ENCODE results near the gene CEP70. TPM values are rescaled to one million over a fixed set of nuclear protein-coding genes. Genes with fewer than 3 reads are reported as not detected.

Gene CEP70
- total RNA-seq, 4 donors from 2014 or later: 10.2 to 13.5 (median 12.2) TPM

- no peak for DNase-seq (ENCODE audit: low spot score in 2 of 2)
- 46 to 54% methylated on average over 6 of the region's 6 CpGs for WGBS, 2 donors
- no peak for TF ChIP-seq POLR2A (IDR thresholded peaks at IDR 0.05)
- TF ChIP-seq, protein P1, sequence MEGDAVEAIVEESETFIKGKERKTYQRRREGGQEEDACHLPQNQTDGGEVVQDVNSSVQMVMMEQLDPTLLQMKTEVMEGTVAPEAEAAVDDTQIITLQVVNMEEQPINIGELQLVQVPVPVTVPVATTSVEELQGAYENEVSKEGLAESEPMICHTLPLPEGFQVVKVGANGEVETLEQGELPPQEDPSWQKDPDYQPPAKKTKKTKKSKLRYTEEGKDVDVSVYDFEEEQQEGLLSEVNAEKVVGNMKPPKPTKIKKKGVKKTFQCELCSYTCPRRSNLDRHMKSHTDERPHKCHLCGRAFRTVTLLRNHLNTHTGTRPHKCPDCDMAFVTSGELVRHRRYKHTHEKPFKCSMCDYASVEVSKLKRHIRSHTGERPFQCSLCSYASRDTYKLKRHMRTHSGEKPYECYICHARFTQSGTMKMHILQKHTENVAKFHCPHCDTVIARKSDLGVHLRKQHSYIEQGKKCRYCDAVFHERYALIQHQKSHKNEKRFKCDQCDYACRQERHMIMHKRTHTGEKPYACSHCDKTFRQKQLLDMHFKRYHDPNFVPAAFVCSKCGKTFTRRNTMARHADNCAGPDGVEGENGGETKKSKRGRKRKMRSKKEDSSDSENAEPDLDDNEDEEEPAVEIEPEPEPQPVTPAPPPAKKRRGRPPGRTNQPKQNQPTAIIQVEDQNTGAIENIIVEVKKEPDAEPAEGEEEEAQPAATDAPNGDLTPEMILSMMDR (IDR thresholded peaks at IDR 0.05): no peak
- no peak overlapping the region for H3K4me3 ChIP-seq (ENCODE audit: low read depth, poor library complexity, severe bottlenecking)
- intact Hi-C loops (cut with DNase I; ENCODE audit: low total_unique reads): loop anchor here (1.0 to 10.0 kb wide), 3 partner anchors 178 to 410 kb away; partner anchors contain the start of gene ARMC8
Measured at GRCh38 chr3:138594935-138595610, 1.0 kb upstream of the CEP70 start.

GRCh38 chr3:138593488-138594149 lies 441 bp downstream of the CEP70 start:
- H3K4me3 ChIP-seq (ENCODE audit: low read depth, poor library complexity, severe bottlenecking): peak overlapping the region; percentile 45
- no peak for DNase-seq (ENCODE audit: low spot score in 2 of 2)
- WGBS, 2 donors: 9 to 11% methylated on average over 22 of the region's 22 CpGs
- TF ChIP-seq, protein P1 (IDR thresholded peaks at IDR 0.05): no peak
- TF ChIP-seq POLR2A (IDR thresholded peaks at IDR 0.05): no peak
- intact Hi-C loops (cut with DNase I; ENCODE audit: low total_unique reads): loop anchor here (1.0 to 10.0 kb wide), 3 partner anchors 176 to 409 kb away; partner anchors contain the start of gene ARMC8

DNA sequence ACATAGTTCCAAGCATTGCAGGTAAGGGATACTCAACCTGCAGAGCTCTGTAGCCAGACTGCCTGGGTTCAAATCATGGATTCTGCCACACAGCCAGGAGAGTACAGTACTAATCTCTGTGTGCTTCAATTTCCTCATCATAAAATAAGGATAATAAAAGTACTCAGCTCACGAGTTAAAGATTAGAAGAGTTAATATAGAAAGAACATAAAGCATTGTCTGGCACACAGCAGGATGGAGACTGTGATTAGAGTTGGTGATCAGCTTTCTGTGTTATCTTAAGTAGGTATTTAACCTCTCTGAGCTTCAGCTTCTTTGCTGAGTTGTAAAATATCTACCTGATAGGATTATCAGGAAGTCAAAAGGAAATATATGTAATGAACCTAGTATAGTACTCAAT lies 2.7 kb downstream of the CEP70 start:
- no peak for TF ChIP-seq POLR2A (IDR thresholded peaks at IDR 0.05)
- TF ChIP-seq, protein P1 (IDR thresholded peaks at IDR 0.05): no peak
- WGBS, 2 donors: 61 to 69% methylated on average over 1 of the region's 1 CpG
- DNase-seq (ENCODE audit: low spot score in 2 of 2): no peak
- intact Hi-C loops (cut with DNase I; ENCODE audit: low total_unique reads): loop anchor here (5.0 to 10.0 kb wide), 2 partner anchors 174 to 407 kb away; partner anchors contain the start of gene ARMC8
- no peak overlapping the region for H3K4me3 ChIP-seq (ENCODE audit: low read depth, poor library complexity, severe bottlenecking)

- DNase-seq (ENCODE audit: low spot score in 2 of 2): no peak
- WGBS, 2 donors: 88 to 93% methylated on average over 5 of the region's 5 CpGs
- no peak overlapping the region for H3K4me3 ChIP-seq (ENCODE audit: low read depth, poor library complexity, severe bottlenecking)
- TF ChIP-seq, protein P1 (IDR thresholded peaks at IDR 0.05): no peak
- no peak for TF ChIP-seq POLR2A (IDR thresholded peaks at IDR 0.05)
- intact Hi-C loops (cut with DNase I; ENCODE audit: low total_unique reads): no loop called here
Measured at GRCh38 chr3:138588445-138588844, 5.6 kb downstream of the CEP70 start.

DNA sequence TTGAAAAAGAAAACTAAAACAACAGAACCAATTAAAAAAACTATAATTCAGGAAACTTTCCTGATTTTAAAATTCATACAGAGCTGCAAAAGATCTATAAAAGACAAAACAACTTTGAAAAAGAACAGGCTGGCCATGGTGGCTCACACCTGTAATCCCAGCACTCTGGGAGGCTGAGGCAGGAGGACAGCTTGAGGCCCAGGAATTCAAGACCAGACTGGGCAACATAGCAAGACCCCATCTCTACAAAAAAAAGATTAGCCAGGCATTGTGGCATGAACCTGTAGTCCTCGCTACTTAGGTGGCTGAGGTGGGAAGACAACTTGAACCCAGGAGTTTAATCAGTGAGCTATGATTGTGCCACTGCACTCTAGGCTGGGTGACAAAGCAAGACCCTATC lies 6.7 kb downstream of the CEP70 start:
- intact Hi-C loops (cut with DNase I; ENCODE audit: low total_unique reads): no loop called here
- no peak for TF ChIP-seq POLR2A (IDR thresholded peaks at IDR 0.05)
- TF ChIP-seq, protein P1 (IDR thresholded peaks at IDR 0.05): no peak
- 95 to 100% methylated on average over 1 of the region's 1 CpG for WGBS, 2 donors
- no peak overlapping the region for H3K4me3 ChIP-seq (ENCODE audit: low read depth, poor library complexity, severe bottlenecking)
- DNase-seq (ENCODE audit: low spot score in 2 of 2): no peak
